GM18861 (cell line): Measurements from ENCODE around the gene MIDN.
"Not testable (repeated sequence)": the region's sequence is repeated elsewhere in the genome, so short reads cannot be mapped to it uniquely, and the experiment has no call there.

Experiments used
- ATAC-seq: cut with Tn5 transposase; IDR thresholded peaks from one replicate; pipeline ENCODE4 v1.9.1; 2021; ENCODE audit not compliant: unreplicated experiment

Gene MIDN

DNA sequence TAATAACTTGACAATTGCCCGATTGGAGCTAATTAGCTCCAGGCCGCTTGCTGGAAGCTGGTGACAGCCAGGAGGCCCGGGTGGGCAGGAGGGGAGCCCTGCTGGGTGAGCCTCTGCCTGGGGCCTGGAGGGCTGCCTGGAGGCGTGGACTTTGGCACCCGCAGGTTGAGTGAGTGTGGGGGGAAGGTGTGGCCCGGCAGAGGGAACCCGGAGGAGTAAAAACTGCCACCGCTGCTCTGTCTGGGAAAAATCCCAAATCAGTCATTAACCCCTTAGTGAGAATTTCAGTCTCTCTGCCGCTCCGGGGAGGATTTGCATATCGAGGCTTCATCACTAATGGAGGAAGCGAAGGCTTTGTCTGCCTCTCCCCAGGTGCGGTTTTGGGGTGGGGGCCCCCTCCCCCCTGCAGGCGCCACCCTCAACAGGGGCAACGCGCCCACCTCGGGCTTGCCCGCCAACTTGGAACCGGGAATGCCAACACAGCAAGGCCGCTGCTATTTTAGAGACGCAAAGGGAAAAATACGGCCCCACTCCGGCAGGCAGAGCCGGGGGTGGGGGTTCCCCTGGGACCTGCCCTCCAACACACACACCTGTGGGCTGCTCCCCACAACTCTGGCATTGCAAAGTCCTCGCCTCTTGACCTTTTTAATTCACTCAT, 43.5 kb downstream of the MIDN start:
- ATAC-seq: no peak

DNA sequence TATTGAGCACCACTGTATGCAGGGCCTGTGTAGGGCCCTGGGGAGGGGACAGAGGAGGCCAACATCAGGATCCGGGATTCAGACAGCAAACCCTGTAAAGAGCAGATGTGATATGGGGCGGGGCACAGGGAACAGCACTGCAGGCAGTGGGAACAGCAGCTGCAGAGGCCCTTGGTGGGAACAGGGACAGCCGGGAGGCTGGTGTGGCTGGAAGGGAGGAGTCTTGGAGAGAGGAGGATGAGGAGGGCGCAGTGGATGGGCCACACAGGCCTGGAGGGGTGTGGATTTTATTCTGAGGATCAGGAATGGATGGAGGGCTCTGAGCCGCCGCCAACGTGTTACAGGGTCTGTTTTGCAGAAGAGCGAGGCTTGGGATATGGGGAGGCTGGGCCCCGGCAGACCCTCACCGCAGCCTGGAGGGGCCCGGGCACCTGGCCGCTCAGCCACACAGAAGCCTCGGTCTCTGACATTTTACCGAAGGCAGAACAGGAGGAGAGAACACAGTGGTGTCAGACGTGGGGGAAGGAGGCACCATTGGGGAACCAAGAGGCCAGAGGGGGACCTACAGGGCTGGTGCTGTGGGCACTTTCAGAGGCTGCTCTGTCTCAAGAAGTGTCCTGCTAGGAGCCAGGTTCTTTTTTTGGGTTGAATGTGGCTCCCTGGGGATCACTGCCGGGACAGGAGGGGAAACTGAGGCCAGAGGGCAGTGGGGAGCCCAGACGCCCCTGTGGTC, 44.2 kb downstream of the MIDN start:
- no peak for ATAC-seq

DNA sequence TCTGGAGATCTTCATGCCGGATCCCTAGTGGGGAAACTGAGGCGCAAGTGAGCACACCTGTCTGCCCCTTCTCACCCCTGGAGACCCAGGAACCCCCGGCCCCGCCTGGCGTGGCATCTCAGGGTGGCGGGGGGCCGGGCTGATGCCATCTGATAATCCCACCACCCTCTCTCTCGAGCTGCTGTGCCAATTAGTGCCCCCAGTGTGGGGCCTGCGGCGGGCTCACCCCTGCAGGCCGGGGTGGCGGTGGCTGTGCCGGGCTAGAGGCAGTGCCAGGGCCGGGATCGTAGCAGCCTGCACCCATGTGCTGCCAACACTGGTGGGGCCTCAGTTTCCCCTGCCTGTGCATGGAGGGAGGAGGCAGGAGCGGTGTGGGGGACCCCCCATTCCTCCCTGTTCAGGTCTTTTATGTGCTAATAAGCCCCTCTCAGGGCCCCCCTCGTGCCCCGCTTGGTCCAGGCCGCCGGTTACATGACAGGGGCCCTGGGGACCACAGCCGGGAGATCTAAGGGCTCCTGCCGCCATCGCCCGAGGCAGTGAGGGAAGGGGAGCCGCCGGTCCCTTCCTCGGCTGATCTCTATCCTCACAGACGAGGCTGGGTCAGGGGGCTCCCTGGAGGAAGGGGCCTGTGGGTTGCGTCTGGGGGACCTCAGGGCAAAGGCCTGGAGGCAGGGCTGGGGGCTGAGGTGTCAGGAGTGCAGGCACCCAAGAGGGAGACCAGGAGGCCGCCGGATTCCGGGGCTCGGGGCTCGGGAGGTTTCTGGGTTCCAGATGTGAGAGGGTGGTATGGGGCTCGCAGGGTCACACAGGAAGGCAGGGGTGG, 45.6 kb downstream of the MIDN start:
- ATAC-seq: no peak

DNA sequence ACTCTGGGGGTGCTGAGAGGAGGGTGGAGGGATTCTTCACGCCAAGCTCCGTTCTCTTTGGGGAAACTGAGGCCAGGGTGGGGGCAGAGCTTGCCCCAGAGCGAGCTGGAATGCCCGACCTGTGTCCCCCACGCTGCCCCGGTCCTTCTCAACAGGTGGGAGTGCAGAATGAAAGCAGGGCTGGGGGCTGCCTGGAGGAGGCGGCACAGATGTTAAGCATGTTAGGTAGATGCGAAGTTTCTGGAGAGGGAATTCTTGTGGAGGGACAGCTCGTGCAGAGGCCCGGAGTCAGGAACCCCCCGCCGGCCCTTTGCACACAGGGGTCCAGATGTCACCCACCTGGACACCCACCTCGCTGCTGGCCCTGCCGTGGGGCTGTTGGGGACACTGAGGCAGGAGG, 46.3 kb downstream of the MIDN start:
- ATAC-seq: no peak

DNA sequence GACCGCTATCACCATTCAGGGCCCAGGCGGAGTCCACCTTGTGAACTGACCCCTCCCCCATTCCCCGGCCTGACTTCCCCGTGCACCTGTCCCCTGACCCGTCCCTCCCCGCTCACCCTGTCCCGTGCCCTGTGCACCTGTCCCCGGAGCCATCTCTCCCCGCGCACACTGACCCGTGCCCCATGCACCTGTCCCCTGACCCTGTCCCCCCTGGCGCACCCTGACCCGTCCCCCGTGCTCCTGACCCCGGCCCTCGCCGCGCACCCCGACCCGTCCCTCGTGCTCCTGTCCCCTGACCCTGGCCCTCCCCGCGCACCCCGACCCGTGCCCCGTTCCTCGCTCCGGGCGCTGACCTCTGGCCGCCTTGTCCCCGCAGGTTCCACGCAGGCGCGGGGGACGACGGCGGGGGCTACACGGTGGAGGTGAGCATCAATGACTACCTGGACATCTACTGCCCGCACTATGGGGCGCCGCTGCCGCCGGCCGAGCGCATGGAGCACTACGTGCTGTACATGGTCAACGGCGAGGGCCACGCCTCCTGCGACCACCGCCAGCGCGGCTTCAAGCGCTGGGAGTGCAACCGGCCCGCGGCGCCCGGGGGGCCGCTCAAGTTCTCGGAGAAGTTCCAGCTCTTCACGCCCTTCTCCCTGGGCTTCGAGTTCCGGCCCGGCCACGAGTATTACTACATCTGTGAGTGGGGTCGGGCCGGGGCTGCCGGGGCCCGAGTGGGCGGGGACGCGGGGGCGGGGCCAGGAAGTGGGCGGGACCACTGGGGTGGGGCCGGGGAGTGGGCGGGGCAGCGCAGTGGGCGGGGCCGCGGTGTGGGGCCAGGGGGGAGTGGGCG, 47.0 kb downstream of the MIDN start:
- no peak for ATAC-seq

DNA sequence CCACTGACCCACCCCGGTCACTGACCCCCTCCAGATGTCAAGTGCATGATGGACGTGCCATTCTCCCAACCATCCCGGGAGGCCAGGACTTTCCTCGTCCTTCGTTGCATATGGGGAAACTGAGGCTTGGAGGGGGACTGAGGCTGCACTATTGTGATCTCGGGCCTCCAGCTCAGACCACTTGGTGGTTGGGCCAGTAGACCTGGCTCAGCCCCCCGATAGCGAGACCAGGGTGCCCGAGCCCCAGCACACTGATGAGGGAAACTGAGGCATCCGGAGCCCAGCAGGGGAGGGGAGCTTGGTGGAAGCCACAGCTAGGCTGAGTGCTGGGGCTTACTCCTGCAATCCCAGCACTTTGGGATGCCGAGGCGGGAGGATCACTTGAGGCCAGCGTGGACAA, 47.7 kb downstream of the MIDN start:
- ATAC-seq: no peak

DNA sequence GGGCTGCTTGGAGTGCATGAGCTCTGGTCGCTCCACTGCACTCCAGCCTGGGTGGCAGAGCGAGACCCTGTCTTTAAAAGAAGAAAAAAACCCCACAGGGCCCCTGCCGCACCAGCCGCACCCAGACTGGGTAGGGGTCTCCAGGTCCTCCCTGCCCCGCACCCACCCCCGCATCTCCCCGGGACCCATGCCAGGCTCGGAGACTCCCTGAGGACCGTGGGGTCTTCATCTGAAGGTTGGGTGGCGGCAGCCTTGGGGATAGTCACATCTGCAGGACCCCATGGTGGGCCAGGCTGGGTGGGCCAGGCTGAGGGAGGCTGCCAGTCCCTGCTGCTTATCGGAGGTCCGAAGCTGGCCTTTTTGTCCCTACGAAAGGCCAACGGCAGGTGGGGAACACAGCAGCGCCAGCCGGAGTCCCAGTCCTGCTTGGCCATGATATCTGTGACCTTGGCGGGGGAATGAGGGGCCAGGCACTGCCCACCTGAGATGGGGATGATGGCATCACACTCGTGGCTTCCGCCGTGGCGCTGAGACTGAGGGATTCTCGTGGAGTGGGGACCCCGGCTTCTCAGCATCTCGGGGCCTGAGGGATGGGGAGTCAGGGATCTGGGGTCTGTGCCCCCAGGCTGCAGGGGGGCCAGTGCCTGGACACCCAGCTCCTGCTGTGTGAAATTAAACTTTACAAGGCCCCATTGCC, 48.3 kb downstream of the MIDN start:
- ATAC-seq: no peak

DNA sequence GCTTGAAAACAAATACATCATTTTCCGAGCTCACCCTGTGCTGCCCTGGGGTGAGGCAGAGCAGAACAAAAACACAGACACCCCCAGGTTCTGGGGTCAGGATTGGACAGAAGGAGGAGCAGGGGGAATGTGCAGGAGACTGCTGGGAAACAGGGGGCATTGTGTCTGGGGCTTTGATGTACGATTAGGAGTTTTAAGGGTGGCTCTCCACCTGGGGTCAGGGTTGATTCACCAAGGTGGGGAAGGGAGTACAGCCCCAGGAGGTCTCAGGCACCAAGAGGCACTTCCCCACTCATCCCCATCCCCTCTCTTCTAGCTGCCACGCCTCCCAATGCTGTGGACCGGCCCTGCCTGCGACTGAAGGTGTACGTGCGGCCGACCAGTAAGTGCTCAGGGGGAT, 49.9 kb downstream of the MIDN start:
- no peak for ATAC-seq

DNA sequence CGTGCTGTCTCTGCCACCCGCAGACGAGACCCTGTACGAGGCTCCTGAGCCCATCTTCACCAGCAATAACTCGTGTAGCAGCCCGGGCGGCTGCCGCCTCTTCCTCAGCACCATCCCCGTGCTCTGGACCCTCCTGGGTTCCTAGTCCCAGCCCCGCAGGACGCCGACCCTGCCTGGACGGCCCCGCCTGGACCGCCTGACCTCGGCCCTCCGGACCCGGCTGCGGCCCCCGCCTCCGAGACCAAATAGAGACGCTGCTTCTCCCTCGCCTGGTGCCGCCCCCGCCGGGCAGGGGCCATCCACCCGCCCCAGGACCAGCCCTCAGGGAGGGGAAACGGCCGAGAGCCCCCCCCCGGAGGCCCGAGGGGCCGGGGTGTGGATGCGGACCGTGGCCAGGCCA, 51.4 kb downstream of the MIDN start:
- ATAC-seq: no peak

DNA sequence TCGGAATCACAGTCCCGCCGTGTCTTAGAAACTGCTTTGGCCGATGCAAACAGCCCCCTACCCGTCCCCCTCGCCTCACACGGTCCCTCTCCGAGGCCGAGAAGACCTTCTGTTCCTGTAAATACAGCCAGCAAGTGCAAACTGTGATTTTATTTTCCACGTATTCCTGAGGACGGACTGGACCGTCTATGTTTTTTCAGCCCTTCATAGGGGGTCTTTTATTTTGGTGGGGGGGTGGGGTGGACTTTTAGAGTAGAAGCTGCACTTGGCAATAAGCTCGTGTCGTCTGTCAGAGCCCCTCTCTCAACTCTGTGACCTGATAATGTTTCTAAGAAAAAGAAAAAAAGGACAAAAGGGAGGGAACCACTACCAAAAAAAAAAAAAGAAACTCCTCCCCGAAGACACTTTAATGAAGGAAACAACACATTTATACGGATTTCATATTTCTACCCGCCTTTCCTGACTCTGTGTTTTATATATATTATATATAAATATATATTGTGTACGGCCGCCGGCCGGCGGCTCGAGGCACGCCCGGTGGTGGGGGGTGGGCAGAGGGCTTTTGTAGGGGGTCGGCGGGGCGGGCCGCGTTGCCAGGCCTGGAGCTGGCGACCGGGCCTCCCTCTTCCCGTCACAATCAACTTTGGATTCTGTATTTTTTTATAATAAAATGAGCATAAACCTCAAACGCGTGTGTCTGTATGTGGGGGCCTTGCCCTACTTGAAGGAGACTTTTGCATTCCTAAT, 52.5 kb downstream of the MIDN start:
- ATAC-seq: no peak

DNA sequence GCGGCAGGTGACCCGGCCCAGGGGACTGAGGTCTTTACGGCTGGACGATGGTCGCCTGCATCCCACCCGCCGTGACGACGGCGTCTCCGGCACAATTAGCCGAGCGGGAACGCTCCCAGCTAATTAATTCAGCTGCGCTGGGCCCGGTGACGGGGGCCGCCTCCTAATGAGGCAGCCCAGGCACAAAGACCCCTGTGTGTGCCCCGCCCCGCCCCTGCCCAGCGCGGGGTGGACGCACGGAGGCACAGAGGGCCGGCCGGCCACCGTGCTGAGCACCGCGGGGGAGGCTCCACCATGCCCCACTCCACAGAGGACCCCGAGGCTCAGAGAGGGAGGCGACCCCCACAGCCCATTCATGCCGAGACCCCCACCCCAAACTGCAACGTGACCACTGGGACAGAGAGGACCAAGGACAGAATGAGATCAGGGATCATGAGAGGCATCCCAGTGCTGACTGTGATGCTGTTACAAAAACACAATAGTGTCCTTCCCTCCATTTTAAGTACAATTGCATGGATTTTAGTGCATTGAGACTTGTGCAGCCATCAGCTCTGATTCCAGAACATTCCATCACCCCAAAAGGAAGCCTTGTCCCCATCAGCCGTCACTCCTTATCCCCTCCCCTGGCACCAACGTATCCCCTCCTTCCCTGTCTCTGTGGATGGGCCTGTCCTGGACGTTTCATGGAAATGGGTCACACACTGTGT, 54.3 kb downstream of the MIDN start:
- no peak for ATAC-seq

DNA sequence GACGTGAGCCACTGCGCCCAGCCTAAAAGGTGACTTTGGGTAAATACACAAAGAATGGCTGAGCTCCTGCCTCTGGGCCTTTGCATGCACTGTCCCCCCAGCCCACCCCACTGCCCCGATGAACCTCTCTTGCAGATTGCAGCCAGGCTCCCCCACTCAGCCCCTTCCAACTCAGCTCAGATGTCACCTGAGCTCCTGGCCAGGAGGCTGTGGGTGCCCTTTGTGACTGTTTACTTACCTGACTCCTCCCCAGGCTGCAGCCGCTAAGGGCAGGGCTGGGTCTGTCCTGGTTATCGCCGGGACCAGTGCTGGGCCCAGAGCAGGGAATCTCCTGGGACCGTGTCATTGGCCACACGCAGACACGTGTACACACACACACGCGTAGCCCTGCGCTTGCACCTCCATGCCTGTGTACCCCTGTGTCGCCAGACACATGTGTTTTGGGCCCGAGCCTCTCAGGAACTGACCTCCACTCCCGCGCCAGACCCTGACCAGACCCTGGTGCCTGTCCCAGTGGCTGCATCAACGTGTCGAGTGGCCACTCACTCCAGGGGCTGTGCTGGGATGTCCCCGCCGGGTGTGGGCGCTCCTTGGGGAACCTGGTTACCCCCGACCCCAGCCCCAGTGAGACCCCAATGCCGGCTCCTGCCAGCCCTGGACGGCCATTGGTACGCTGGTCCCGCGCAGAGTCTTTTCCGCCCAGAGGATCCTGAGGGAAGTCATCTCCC, 56.0 kb downstream of the MIDN start:
- no peak for ATAC-seq

DNA sequence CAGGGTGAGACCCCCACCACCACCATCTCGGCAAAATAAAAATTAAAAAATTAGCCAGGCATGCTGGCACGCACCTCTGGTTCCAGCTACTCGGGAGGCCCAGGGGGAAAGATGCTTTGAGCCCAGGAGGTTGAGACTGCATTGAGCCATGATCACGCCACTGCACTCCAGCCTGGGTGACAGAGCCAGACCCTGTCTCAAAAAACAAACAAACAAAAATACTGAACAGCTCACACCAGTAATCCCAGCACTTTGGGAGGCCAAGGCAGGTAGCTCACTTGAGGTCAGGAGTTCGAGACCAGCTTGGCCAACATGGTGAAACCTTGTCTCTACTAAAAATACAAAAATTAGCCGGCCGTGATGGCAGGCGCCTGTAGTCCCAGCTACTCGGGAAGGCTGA, 57.0 kb downstream of the MIDN start:
- ATAC-seq: not testable (repeated sequence)

DNA sequence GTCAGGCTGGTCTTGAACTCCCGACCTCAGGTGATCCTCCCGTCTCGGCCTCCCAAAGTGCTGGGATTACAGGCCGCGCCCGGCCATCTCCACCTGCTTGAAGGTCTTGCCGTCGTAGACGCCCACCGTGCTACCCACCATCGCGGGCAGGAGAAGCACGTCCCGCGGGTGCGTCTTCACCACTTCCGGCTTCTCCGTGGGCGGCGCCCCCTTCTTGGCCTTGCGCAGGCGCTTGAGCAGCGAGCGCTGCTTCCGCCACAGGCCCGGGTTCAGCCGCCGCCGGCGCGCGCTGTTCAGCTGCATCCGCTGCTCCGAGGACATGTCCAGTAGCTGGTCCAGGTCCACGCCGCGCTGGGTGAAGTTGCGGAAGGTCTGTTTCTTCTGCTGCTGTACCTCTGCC, 58.9 kb downstream of the MIDN start:
- ATAC-seq: no peak

DNA sequence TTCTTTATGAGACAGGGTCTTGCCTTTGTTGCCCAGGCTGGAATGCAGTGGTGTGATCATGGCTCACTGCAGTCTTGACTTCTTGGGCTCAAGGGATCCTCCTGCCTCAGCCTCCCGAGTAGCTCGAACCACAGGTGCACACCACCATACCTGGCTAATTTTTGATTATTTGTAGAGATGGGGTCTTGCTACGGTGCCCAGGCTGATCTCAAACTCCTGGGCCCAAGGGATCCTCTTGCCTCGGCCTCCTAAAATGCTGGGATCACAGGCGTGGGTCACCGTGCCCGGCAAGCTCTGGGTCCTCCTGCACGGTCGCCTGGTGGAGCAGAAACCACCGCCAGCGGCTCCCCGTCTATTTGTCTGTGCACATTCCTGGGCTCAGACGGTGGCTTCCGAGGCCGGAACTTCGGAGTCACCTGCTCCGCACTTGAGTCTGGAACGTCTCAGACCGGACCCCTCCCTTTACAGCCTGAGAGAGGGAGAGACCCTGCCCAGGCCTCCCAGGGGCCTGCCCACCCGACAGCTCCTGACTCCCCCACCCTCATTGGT, 59.4 kb downstream of the MIDN start:
- no peak for ATAC-seq

DNA sequence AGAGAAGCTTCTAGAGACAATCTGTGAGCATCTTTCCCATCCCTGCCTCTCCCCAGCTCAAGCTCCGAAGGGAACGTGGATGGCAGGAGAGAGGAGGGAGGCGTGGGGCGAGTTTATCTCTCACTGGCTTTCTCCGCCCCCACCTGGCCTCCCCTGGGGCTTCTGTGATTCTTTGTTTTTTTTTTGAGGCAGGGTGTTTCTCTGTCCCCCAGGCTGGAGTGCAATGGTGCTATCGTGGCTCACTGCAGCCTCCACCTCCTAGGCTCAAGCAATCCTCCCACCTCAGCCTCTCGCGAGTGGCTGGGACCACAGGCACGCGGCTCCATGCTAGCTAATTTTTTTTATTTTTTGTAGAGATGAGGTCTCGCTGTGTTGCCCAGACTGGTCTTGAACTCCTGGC, 60.3 kb downstream of the MIDN start:
- ATAC-seq: no peak
